GM12864 (cell line): ENCODE results near the gene BRD3.

Experiments used
- DNase-seq: peaks from one replicate; pipeline ENCODE4 v3.0.0-alpha.2; 2011; ENCODE audit warnings: low read depth
- H3K4me3 ChIP-seq: 2 replicates; pipeline ENCODE4 v1.5.1; 2011; ENCODE audit warnings: mild to moderate bottlenecking, low read depth, low read length, control low read depth
- TF ChIP-seq, protein P1 (sequence below): IDR thresholded peaks from 2 replicates; pipeline ENCODE4 v1.5.1; 2011; ENCODE audit warnings: low read depth, mild to moderate bottlenecking, moderate library complexity, low read length, control low read depth, inconsistent platforms; ENCODE audit errors: missing control alignments

Gene BRD3

DNA sequence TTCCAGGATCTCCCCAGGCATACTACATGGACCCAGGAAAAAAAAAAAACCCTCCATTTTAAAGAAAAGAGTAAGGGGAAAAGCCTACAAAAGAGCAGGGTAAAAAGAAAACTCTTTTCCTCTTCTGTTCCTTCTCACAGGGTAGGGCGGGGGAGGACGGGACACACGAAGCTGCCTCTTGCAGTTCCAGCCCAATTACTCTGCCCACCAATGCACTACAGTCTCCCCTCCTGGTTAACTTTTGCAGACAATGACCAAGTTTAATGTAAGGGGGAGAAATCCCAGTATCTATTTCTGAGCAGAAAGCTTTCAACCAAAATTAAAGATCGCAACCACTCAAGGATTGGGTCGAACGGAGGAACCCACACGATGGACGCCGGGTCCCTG, 1.3 kb downstream of the BRD3 start:
- H3K4me3 ChIP-seq: peak overlapping the region; percentile 62
- DNase-seq: no peak
- TF ChIP-seq, protein P1, sequence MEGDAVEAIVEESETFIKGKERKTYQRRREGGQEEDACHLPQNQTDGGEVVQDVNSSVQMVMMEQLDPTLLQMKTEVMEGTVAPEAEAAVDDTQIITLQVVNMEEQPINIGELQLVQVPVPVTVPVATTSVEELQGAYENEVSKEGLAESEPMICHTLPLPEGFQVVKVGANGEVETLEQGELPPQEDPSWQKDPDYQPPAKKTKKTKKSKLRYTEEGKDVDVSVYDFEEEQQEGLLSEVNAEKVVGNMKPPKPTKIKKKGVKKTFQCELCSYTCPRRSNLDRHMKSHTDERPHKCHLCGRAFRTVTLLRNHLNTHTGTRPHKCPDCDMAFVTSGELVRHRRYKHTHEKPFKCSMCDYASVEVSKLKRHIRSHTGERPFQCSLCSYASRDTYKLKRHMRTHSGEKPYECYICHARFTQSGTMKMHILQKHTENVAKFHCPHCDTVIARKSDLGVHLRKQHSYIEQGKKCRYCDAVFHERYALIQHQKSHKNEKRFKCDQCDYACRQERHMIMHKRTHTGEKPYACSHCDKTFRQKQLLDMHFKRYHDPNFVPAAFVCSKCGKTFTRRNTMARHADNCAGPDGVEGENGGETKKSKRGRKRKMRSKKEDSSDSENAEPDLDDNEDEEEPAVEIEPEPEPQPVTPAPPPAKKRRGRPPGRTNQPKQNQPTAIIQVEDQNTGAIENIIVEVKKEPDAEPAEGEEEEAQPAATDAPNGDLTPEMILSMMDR: no peak

DNA sequence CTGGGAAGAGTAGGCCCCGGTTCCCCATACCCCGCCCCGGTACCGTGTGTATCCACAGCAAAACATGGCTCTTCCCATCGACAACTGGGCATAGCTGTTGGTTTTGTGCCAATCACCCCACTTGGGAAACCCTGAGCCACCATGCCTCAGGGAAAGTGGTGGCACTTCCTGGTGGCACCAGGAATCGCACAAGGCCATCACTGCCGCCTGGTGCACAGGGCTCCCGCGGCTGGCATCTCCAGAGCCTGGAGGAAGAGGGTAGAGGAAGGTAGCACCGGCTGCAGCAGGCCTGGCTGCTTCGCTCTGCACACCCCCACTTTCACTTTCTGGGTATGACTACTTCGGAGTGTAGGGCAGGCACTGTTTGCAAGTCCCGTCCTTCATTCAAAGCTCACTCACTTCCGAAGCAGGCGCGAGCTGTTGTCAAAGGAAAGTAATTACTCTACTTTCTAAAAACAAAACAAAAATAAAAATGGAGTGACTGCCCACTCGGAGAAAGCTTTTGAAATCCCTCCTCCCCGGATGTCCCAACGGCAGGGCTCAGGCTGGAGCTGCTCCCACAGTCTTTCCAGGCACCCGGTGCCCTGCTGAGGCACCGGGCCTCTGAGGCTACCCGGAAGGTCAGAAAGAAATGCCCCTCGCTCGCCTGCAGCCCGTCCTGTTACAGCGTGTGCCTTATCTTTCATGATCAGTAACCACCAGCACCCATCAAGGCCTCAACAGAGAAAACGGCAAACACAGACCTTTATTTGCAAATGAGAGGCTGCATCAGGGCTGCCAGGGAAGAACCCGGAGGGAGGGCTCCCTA, 2.0 kb downstream of the BRD3 start:
- H3K4me3 ChIP-seq: peak overlapping the region; percentile 62
- TF ChIP-seq, protein P1: no peak
- peak; percentile 70 for DNase-seq

DNA sequence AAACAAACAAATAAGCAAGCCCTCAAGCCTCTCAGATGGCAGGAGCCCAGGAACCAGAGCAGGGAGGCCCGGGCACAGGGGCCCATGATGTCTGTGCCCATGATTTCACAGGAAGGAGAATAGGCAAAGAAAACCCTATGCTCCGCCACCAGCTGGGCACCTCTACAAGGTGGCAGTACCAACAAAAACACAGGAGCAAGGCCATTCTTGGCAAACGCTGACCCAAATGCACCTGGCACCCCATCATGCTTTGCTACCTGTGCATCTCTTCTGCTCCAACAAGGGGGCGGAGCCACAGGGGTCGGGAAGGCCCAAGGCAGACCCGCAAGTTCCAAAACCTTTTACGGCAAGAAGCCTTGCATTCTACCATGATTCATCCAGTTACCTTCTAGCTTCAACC, 3.1 kb downstream of the BRD3 start:
- no peak for DNase-seq
- TF ChIP-seq, protein P1: no peak
- H3K4me3 ChIP-seq: no peak overlapping the region

DNA sequence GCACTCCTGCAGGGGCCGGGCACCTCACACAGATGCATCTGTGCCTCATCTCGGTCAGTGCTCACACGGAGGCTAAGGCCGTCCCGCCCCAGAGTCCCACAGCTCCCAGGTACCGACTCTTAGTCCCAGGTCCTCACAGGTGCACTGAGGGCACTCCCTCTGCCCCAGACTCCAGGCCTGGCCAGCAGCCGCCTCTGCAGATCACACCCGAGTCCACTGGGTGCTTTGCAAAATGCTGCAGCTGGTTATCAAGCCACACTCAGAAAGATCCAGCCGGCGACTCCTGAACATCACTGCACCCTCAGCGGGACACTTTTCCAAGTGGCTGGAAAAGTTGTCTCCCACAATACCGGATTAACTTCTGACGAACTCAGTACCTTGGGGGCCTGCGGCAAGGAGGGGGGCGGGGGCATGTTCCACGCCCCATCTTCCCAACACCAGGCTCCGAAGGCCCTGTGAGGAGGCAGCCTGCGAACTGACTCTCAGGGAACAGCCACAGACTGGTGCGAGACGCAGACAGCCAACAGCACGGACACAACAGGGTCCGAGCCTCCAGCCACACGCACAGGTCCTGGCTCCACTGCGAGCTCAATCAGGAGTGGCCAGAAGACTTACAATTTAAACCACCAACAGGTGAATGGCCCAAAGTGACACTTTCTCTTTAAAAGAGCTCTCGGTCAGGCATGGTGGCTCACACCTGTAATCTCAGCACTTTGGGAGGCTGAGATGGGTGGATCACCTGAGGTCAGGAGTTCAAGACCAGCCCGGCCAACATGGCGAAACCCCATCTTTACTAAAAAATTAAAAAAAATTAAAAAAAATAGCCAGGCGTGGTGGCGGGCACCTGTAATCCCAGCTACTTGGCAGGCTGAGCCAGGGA, 4.0 kb downstream of the BRD3 start:
- no peak overlapping the region for H3K4me3 ChIP-seq
- no peak for DNase-seq
- TF ChIP-seq, protein P1: no peak

DNA sequence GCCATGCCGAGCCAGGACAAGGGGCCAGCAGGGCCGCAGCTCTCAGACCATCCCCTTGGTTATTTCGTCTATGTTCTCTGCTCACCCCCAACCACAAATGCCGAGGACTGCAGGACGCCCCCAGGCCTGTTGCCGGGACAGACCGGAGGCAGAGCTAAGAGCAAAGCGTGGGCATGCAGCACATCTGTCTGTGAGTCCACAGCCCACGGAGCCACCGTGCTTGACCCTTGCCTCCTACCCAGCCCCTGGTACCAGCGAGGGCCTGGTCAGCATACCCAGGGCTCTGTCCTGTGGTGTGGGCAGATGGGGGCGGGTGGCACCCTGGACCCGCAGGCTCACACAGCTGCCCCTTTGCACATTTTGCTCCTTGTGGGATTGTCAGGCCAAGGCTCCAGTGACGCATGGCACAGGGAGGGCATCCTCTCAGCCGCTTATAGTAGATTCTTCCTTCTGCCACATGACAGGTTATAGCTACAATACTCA, 4.7 kb downstream of the BRD3 start:
- H3K4me3 ChIP-seq: no peak overlapping the region
- TF ChIP-seq, protein P1: no peak
- no peak for DNase-seq

DNA sequence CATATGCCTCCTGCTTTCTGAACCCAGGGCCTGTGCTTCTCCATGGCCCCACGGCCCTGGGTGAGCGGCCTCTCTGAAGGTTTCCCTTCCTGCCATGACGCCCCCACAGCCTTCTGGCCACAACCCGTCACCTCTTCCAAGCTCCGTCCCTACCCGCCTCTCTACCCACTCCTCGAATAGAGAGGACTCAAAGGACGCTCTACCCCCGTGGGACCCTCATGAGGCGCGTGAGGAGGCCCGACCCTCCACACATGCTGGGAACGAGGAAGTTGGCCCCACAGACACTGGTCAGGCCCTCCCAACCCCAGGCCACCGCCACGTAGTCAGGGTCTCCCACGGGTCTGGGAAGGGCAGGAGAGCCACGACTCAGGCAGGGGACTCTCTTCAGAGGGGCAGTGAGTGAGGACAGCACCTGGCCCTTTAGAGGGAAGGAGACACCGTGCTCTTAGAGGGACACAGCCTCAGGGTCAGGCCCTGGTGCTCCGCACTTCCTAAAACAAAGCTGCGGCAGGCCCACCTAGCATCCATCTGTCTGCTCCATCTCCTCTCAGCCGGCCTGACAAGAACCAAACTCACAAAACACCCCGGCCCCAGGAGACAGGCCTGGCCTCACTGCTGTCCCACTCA, 5.3 kb downstream of the BRD3 start:
- TF ChIP-seq, protein P1: no peak
- H3K4me3 ChIP-seq: no peak overlapping the region
- no peak for DNase-seq
